HepG2 (cell line): ENCODE data around the gene PCYT2. TPM values are rescaled to one million over a fixed set of nuclear protein-coding genes. Genes with fewer than 3 reads are reported as not detected.

Experiments used
- AFF4 ChIP-seq: sonication (generic); formaldehyde crosslinking; IDR thresholded peaks from 2 replicates; pipeline ENCODE4 v1.4.0; 2020; ENCODE audit warnings: missing genetic modification reagents
- BCL3 ChIP-seq: sonication (generic); formaldehyde crosslinking; IDR thresholded peaks from 2 replicates; pipeline ENCODE4 v1.5.1; 2020; ENCODE audit warnings: mild to moderate bottlenecking, missing genetic modification reagents, moderate library complexity
- DPF2 ChIP-seq: sonication (generic); formaldehyde crosslinking; IDR thresholded peaks from 2 replicates; pipeline ENCODE4 v1.4.0; 2020; ENCODE audit warnings: mild to moderate bottlenecking, low read depth, missing genetic modification reagents, borderline replicate concordance
- ELF1 ChIP-seq: sonication (generic); formaldehyde crosslinking; IDR thresholded peaks from 2 replicates; pipeline ENCODE4 v1.4.0; 2020; ENCODE audit warnings: missing genetic modification reagents
- FOXP1 ChIP-seq, 2 experiments: fragments of 450-650 bp in 1 of 2; IDR thresholded peaks; 2 replicates each; pipeline ENCODE4 v1.6.1; 2017 to 2018; ENCODE audit warnings: antibody characterized with exemption in 1 of 2
- IRF2 ChIP-seq: IDR thresholded peaks from 2 replicates; pipeline ENCODE4 v1.6.1; 2018; ENCODE audit warnings: missing genetic modification reagents, missing compliant biosample characterization
- JUN ChIP-seq: sonication (generic); formaldehyde crosslinking; IDR thresholded peaks from 2 replicates; pipeline ENCODE4 v1.4.0; 2020; ENCODE audit warnings: mild to moderate bottlenecking, missing genetic modification reagents
- NCOA1 ChIP-seq: sonication (generic); formaldehyde crosslinking; IDR thresholded peaks from 2 replicates; pipeline ENCODE4 v1.9.0; 2021; ENCODE audit warnings: missing genetic modification reagents
- RNF2 ChIP-seq: fragments of 450-650 bp; conservative IDR thresholded peaks from 2 replicates; pipeline ENCODE4 v1.6.1; 2016; ENCODE audit warnings: low read depth
- SP4 ChIP-seq: sonication (generic); formaldehyde crosslinking; IDR thresholded peaks from 2 replicates; pipeline ENCODE4 v1.8.1; 2023; ENCODE audit warnings: mild to moderate bottlenecking, missing genetic modification reagents
- ZBTB44 ChIP-seq: sonication (generic); formaldehyde crosslinking; IDR thresholded peaks from 2 replicates; pipeline ENCODE4 v1.4.0; 2020; ENCODE audit warnings: missing genetic modification reagents
- ZKSCAN8 ChIP-seq: IDR thresholded peaks from 2 replicates; pipeline ENCODE4 v1.6.1; 2016; ENCODE audit warnings: borderline replicate concordance, missing genetic modification reagents, missing compliant biosample characterization
- ZNF205 ChIP-seq: IDR thresholded peaks from 2 replicates; pipeline ENCODE4 v1.6.1; 2018; ENCODE audit warnings: missing biosample characterization, missing genetic modification reagents
- ZNF274 ChIP-seq: sonication (generic); formaldehyde crosslinking; IDR thresholded peaks from 2 replicates; pipeline ENCODE4 v1.5.1; 2020; ENCODE audit warnings: mild to moderate bottlenecking, missing genetic modification reagents
- ZNF547 ChIP-seq: sonication (generic); formaldehyde crosslinking; IDR thresholded peaks from 2 replicates; pipeline ENCODE4 v1.5.1; 2020; ENCODE audit warnings: mild to moderate bottlenecking, missing genetic modification reagents
- ZNF563 ChIP-seq: sonication (generic); formaldehyde crosslinking; IDR thresholded peaks from 2 replicates; pipeline ENCODE4 v1.8.0; 2022; ENCODE audit warnings: mild to moderate bottlenecking, moderate library complexity, missing genetic modification reagents
- ZSCAN5A ChIP-seq: sonication (generic); formaldehyde crosslinking; IDR thresholded peaks from 2 replicates; pipeline ENCODE4 v1.8.0; 2022; ENCODE audit warnings: mild to moderate bottlenecking, missing genetic modification reagents, borderline replicate concordance
- polyA plus RNA-seq, 8 experiments: library from polyadenylated mRNA; depleted of rRNA in 3 of 8; stranded (reverse) in 7 of 8; unstranded in 1 of 8; fragments of >200 nt; fragmentation: Illumina TruSeq in 4 of 8; extraction: Trizol in 4 of 8; gene quantifications; 2 replicates each; pipeline versions ENCODE4 v1.2.1 to v1.2.3, GENCODE V29; 2011 to 2016; ENCODE audit warnings: low read depth in 4 of 8, missing spikeins in 1 of 8, mixed read lengths in 1 of 8; ENCODE audit not compliant: insufficient read depth in 1 of 8
- total RNA-seq, 5 experiments: library from RNA; depleted of rRNA; stranded (reverse); fragments of >200 nt; fragmentation: Illumina TruSeq; extraction: Trizol; gene quantifications; 2 replicates each; pipeline ENCODE4 v1.2.3, GENCODE V29; 2016; ENCODE audit warnings: low read depth in 1 of 5
- TF ChIP-seq, protein P1 (sequence below): sonication (generic); formaldehyde crosslinking; IDR thresholded peaks from 2 replicates; pipeline ENCODE4 v1.8.1; 2023; ENCODE audit warnings: mild to moderate bottlenecking, inconsistent platforms, moderate library complexity, missing genetic modification reagents, borderline replicate concordance
- TF ChIP-seq, protein P2 (sequence below): sonication (generic); formaldehyde crosslinking; IDR thresholded peaks from 2 replicates; pipeline ENCODE4 v1.5.0; 2020; ENCODE audit warnings: missing genetic modification reagents, mild to moderate bottlenecking, borderline replicate concordance

Gene PCYT2
- total and polyA plus RNA-seq, 2 of the 13 experiments (the other 11 are each of a cell fraction or from before 2014, with no cell fraction given) = 147 to 297 TPM

DNA sequence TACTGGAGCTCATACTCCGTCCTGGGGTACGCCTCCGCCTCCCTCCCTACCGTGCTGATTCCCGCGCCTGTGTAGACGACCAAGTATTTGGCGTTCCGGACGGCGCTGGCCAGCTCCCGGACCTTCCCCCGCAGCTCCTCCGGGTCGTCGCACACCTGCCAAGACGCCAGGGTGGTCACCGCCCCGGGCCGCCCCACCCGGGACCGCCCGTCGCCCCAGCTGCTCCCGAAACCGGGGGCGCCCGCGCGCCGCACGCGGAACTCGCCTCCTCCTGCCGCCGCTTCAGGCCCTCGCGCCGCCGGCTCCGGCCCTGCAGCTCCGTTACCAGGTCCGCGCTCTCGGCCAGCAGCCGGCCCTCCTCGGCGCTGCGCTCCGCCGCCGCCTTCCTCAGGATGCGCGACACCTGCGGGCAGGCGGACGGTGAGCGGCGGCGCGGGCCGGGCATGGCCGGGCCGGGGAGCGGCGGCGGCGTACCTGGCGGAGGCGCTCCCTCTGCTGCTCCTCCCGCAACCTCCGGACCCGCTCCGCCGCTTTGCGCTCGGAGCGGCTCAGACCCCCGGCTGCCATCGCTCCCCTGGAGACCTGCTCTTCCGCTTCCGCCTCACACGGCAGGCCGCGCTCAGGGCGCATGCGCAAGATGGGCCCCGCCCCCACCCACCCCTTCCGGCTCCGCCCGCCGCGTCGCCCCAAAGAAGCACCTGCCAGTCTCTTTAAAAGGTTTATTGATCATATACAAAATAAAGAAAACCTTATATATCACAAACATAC lies 6.5 kb upstream of the PCYT2 start, which contains the start of gene SIRT7 (continued):
- TF ChIP-seq, protein P1, sequence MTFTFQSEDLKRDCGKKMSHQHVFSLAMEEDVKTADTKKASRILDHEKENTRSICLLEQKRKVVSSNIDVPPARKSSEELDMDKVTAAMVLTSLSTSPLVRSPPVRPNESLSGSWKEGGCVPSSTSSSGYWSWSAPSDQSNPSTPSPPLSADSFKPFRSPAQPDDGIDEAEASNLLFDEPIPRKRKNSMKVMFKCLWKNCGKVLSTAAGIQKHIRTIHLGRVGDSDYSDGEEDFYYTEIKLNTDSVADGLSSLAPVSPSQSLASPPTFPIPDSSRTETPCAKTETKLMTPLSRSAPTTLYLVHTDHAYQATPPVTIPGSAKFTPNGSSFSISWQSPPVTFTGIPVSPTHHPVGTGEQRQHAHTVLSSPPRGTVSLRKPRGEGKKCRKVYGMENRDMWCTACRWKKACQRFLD = 0 out of 2 replicates have a peak, but pooled peaks have one; percentile 76
- TF ChIP-seq ELF1 (CRISPR knock-in tag) = peak; percentile 93
- TF ChIP-seq NCOA1 = no peak
- TF ChIP-seq ZNF563 (CRISPR knock-in tag) = peak; percentile 56; the same call in 1 of the 2 replicates
- TF ChIP-seq RNF2 = 0 out of 2 replicates have a peak, but pooled peaks have one; percentile 29
- TF ChIP-seq DPF2 (CRISPR knock-in tag) = no peak
- 0 out of 2 replicates have a peak, but pooled peaks have one; percentile 15 for TF ChIP-seq ZNF274 (CRISPR knock-in tag)
- TF ChIP-seq ZBTB44 (CRISPR knock-in tag) = no peak
- TF ChIP-seq ZNF205 = no peak
- TF ChIP-seq IRF2 (CRISPR knock-in tag) = no peak
- no peak; the same call in 1 of the 2 replicates for TF ChIP-seq ZKSCAN8
- no peak for TF ChIP-seq FOXP1 (IDR thresholded peaks at IDR 0.05)
- no peak for TF ChIP-seq FOXP1 (CRISPR knock-in tag; IDR thresholded peaks at IDR 0.05)
- no peak for TF ChIP-seq ZSCAN5A (CRISPR knock-in tag)
- no peak for TF ChIP-seq JUN
- TF ChIP-seq, protein P2, sequence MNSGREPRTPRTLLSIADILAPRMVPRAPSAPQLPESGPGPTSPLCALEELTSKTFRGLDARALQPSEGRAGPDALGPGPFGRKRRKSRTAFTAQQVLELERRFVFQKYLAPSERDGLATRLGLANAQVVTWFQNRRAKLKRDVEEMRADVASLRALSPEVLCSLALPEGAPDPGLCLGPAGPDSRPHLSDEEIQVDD (CRISPR knock-in tag) = no peak
- 0 out of 2 replicates have a peak, but pooled peaks have one; percentile 3 for TF ChIP-seq BCL3 (CRISPR knock-in tag)
- TF ChIP-seq SP4 (CRISPR knock-in tag) = no peak
- TF ChIP-seq AFF4 = no peak
- TF ChIP-seq ZNF547 (CRISPR knock-in tag) = no peak
